Left lung (tissue), 10 donors: ENCODE measurements around the gene UBAP2L. TPM values are rescaled to one million over a fixed set of nuclear protein-coding genes. Genes with fewer than 3 reads are reported as not detected.

Experiments
- ATAC-seq: fragments of 200-7000 bp; cut with Tn5 transposase; one replicate; pipeline ENCODE4 v1.9.1; 2020; ENCODE audit warnings: moderate library complexity
- DNase-seq, 4 donors: peaks; one replicate each; pipeline ENCODE4 v3.0.0-alpha.2; 2013 to 2020
- H3K27ac ChIP-seq, 2 donors: fragments of 200-600 bp; sonication (generic) in 1 of 2; one replicate each; pipeline versions ENCODE4 v1.5.0 to v1.8.0; 2020 to 2021
- H3K27me3 ChIP-seq, 2 donors: fragments of 200-600 bp; sonication (generic) in 1 of 2; one replicate each; pipeline versions ENCODE4 v1.5.0 to v1.8.0; 2020 to 2021
- H3K36me3 ChIP-seq, 2 donors: fragments of 200-600 bp; sonication (generic) in 1 of 2; one replicate each; pipeline versions ENCODE4 v1.5.0 to v1.8.0; 2020 to 2021
- H3K4me1 ChIP-seq, 2 donors: fragments of 200-600 bp; one replicate each; pipeline ENCODE4 v1.8.0; 2021
- H3K4me3 ChIP-seq, 2 donors: fragments of 200-600 bp; sonication (generic) in 1 of 2; one replicate each; pipeline versions ENCODE4 v1.5.0 to v1.8.0; 2020 to 2021; ENCODE audit warnings: mild to moderate bottlenecking in 1 of 2
- H3K9me3 ChIP-seq, 2 donors: fragments of 200-600 bp; sonication (generic) in 1 of 2; one replicate each; pipeline versions ENCODE4 v1.5.0 to v1.8.0; 2020 to 2021
- CTCF ChIP-seq, 2 donors: fragments of 200-600 bp; sonication (generic) in 1 of 2; IDR thresholded peaks; one replicate each; pipeline versions ENCODE4 v1.5.0 to v1.8.0; 2021; ENCODE audit warnings: antibody characterized with exemption in 2 of 2
- intact Hi-C, 2 donors: fragments of 100-400 bp; cut with DNase I; formaldehyde crosslinking; loops; one replicate each; pipeline versions ENCODE4 v1.11.2 to v1.14.2; 2022
- polyA plus RNA-seq, 6 donors: library from polyadenylated mRNA; unstranded; fragments of 120-200 nt; gene quantifications; one replicate each; pipeline ENCODE4 v1.2.1, GENCODE V29; 2013; ENCODE audit not compliant: insufficient read length in 6 of 6
- total RNA-seq, 2 donors: library from RNA; stranded (reverse); fragmentation: NEBNext Ultra II Directional; extraction: Animal tissue kit (Norgen Biotek cat#: 25700); gene quantifications; one replicate each; pipeline ENCODE4 v1.2.1, GENCODE V29; 2021
- donor health status: DM: no; HTN: yes; CAD: no.
- donor health status: DM: no; HTN: no; CAD: no.

Gene UBAP2L
- total and polyA plus RNA-seq, 8 donors: 131 to 201 (median 174) TPM

GRCh38 chr1:154241703-154242351 lies 21.1 kb downstream of the UBAP2L start:
- Histone ChIP-seq H3K4me1 (no peaks in the 10 kb centered on the region), H3K36me3 (peaks cover 8 to 100% of the 10 kb centered on the region in 2 donors), H3K9me3 (no peaks in the 10 kb centered on the region), H3K27ac (no peak overlapping the region), H3K4me3 (no peak overlapping the region), H3K27me3 (no peaks in the 10 kb centered on the region)
- intact Hi-C loops: no loop called here
- no peak for TF ChIP-seq CTCF (IDR thresholded peaks at IDR 0.05)
- DNase-seq (no peak), ATAC-seq (no peak)

- intact Hi-C loops: no loop called here
- no peak for DNase-seq
- no peak for ATAC-seq
- Histone ChIP-seq H3K27me3 (no peaks in the 10 kb centered on the region), H3K9me3 (no peaks in the 10 kb centered on the region), H3K36me3 (peaks cover 15 to 100% of the 10 kb centered on the region in 2 donors), H3K27ac (no peak overlapping the region), H3K4me3 (no peak overlapping the region), H3K4me1 (no peaks in the 10 kb centered on the region)
- no peak for TF ChIP-seq CTCF (IDR thresholded peaks at IDR 0.05)
Observed at GRCh38 chr1:154253671-154254070, 32.9 kb downstream of the UBAP2L start.

GRCh38 chr1:154256686-154257085 lies 35.9 kb downstream of the UBAP2L start:
- intact Hi-C loops: no loop called here
- no peaks in the 10 kb centered on the region for H3K4me1 ChIP-seq
- H3K9me3 ChIP-seq: no peaks in the 10 kb centered on the region
- peaks cover 17 to 100% of the 10 kb centered on the region in 2 donors for H3K36me3 ChIP-seq
- no peak overlapping the region for H3K27ac ChIP-seq
- TF ChIP-seq CTCF (IDR thresholded peaks at IDR 0.05): no peak
- ATAC-seq (no peak), DNase-seq (no peak)
- no peaks in the 10 kb centered on the region for H3K27me3 ChIP-seq
- H3K4me3 ChIP-seq: no peak overlapping the region

GRCh38 chr1:154258784-154259183 lies 38.0 kb downstream of the UBAP2L start:
- Histone ChIP-seq H3K27ac (no peak overlapping the region), H3K4me3 (no peak overlapping the region), H3K27me3 (no peaks in the 10 kb centered on the region), H3K4me1 (no peaks in the 10 kb centered on the region), H3K9me3 (no peaks in the 10 kb centered on the region), H3K36me3 (peaks cover 12 to 100% of the 10 kb centered on the region in 2 donors)
- DNase-seq: no peak
- TF ChIP-seq CTCF (IDR thresholded peaks at IDR 0.05): no peak
- intact Hi-C loops: no loop called here
- no peak for ATAC-seq

GRCh38 chr1:154260127-154260526 lies 39.4 kb downstream of the UBAP2L start:
- Histone ChIP-seq H3K36me3 (peaks cover 12 to 99% of the 10 kb centered on the region in 2 donors), H3K27ac (no peak overlapping the region), H3K4me1 (peaks cover 0 to 4% of the 10 kb centered on the region in 2 donors), H3K27me3 (no peaks in the 10 kb centered on the region), H3K4me3 (no peak overlapping the region), H3K9me3 (no peaks in the 10 kb centered on the region)
- no peak for TF ChIP-seq CTCF (IDR thresholded peaks at IDR 0.05)
- intact Hi-C loops: no loop called here
- no peak for ATAC-seq
- DNase-seq: no peak
